OCI-LY1 (cell line): ENCODE data around the gene HORMAD1.
"Not testable (repeated sequence)": the region's sequence is repeated elsewhere in the genome, so short reads cannot be mapped to it uniquely, and the experiment has no call there.

Experiments
- H2AFZ ChIP-seq: fragments of 200-600 bp; sonication (generic), shearing (Covaris generic); 2 replicates; pipeline ENCODE4 v1.6.0; 2014; ENCODE audit warnings: antibody characterized with exemption, mild to moderate bottlenecking, low read length
- H3F3A ChIP-seq: fragments of 200-600 bp; sonication (generic), shearing (Covaris generic); 2 replicates; pipeline ENCODE4 v1.6.0; 2014; ENCODE audit warnings: mild to moderate bottlenecking, antibody characterized with exemption, low read length, moderate library complexity; ENCODE audit not compliant: insufficient read depth
- H3K27ac ChIP-seq: fragments of 200-600 bp; sonication (generic); 2 replicates; pipeline ENCODE4 v1.5.1; 2014; ENCODE audit warnings: low read length, mixed run types, mild to moderate bottlenecking, low read depth; ENCODE audit not compliant: poor library complexity, severe bottlenecking
- H3K27me3 ChIP-seq: fragments of 200-600 bp; sonication (generic); 2 replicates; pipeline ENCODE4 v1.6.0; 2014; ENCODE audit warnings: antibody characterized with exemption, mild to moderate bottlenecking, low read length, moderate library complexity; ENCODE audit not compliant: insufficient read depth
- H3K36me3 ChIP-seq: fragments of 200-600 bp; sonication (generic); 2 replicates; pipeline ENCODE4 v1.6.1; 2014; ENCODE audit warnings: mild to moderate bottlenecking, antibody characterized with exemption, low read length, moderate library complexity, mixed read lengths; ENCODE audit not compliant: insufficient read depth
- H3K4me1 ChIP-seq: fragments of 200-600 bp; sonication (generic); 2 replicates; pipeline ENCODE4 v1.5.1; 2014; ENCODE audit warnings: mild to moderate bottlenecking, low read length, moderate library complexity; ENCODE audit not compliant: insufficient read depth, severe bottlenecking
- H3K4me2 ChIP-seq: fragments of 200-600 bp; sonication (generic), shearing (Covaris generic); 2 replicates; pipeline ENCODE4 v1.6.1; 2014; ENCODE audit warnings: low read length
- H3K4me3 ChIP-seq: fragments of 200-600 bp; sonication (generic); 2 replicates; pipeline ENCODE4 v1.5.1; 2014; ENCODE audit warnings: low read length, low read depth, mild to moderate bottlenecking, mixed read lengths; ENCODE audit not compliant: poor library complexity, severe bottlenecking
- H3K79me2 ChIP-seq: fragments of 200-600 bp; shearing (Covaris generic); 2 replicates; pipeline ENCODE4 v1.6.1; 2016; ENCODE audit warnings: mixed run types, low read length, mixed read lengths; ENCODE audit not compliant: insufficient read depth
- H3K9ac ChIP-seq: fragments of 200-600 bp; sonication (generic), shearing (Covaris generic); 2 replicates; pipeline ENCODE4 v1.6.1; 2014; ENCODE audit warnings: mild to moderate bottlenecking, low read length, mixed read lengths
- H3K9me2 ChIP-seq: fragments of 200-600 bp; sonication (generic), shearing (Covaris generic); 2 replicates; pipeline ENCODE4 v1.6.1; 2014; ENCODE audit warnings: low read depth, mild to moderate bottlenecking, low read length, mixed read lengths
- H3K9me3 ChIP-seq: fragments of 200-600 bp; shearing (Covaris generic); 2 replicates; pipeline ENCODE4 v1.6.1; 2014; ENCODE audit warnings: low read length, mixed read lengths
- H4K20me1 ChIP-seq: fragments of 200-600 bp; sonication (generic), shearing (Covaris generic); 2 replicates; pipeline ENCODE4 v1.6.0; 2016; ENCODE audit warnings: mild to moderate bottlenecking, low read length; ENCODE audit not compliant: insufficient read depth
- EZH2 ChIP-seq: fragments of 200-600 bp; sonication (generic), shearing (Covaris generic); IDR thresholded peaks from 2 replicates; pipeline ENCODE4 v1.8.0; 2017; ENCODE audit warnings: borderline replicate concordance, mixed run types, mild to moderate bottlenecking, antibody characterized with exemption, low read length, moderate library complexity, mixed read lengths
- TF ChIP-seq, protein P1 (sequence below): fragments of 200-600 bp; sonication (generic), shearing (Covaris generic); IDR thresholded peaks from 2 replicates; pipeline ENCODE4 v1.5.1; 2017; ENCODE audit warnings: mild to moderate bottlenecking, antibody characterized with exemption, low read length, moderate library complexity, mixed read lengths

The HORMAD1 gene

GRCh38 chr1:150718225-150718891, 2.3 kb downstream of the HORMAD1 start:
- H3K9ac ChIP-seq: no peak overlapping the region
- H3K79me2 ChIP-seq: no peaks in the 10 kb centered on the region
- no peaks in the 10 kb centered on the region for H4K20me1 ChIP-seq
- H2AFZ ChIP-seq: no peak overlapping the region
- no peak overlapping the region for H3K4me2 ChIP-seq
- no peaks in the 10 kb centered on the region for H3K9me3 ChIP-seq
- H3K4me1 ChIP-seq: no peaks in the 10 kb centered on the region
- TF ChIP-seq, protein P1, sequence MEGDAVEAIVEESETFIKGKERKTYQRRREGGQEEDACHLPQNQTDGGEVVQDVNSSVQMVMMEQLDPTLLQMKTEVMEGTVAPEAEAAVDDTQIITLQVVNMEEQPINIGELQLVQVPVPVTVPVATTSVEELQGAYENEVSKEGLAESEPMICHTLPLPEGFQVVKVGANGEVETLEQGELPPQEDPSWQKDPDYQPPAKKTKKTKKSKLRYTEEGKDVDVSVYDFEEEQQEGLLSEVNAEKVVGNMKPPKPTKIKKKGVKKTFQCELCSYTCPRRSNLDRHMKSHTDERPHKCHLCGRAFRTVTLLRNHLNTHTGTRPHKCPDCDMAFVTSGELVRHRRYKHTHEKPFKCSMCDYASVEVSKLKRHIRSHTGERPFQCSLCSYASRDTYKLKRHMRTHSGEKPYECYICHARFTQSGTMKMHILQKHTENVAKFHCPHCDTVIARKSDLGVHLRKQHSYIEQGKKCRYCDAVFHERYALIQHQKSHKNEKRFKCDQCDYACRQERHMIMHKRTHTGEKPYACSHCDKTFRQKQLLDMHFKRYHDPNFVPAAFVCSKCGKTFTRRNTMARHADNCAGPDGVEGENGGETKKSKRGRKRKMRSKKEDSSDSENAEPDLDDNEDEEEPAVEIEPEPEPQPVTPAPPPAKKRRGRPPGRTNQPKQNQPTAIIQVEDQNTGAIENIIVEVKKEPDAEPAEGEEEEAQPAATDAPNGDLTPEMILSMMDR: no peak
- TF ChIP-seq EZH2: no peak
- no peaks in the 10 kb centered on the region for H3K36me3 ChIP-seq
- H3K4me3 ChIP-seq: no peak overlapping the region
- H3F3A ChIP-seq: no peaks in the 10 kb centered on the region
- H3K27me3 ChIP-seq: no peaks in the 10 kb centered on the region
- no peak overlapping the region for H3K27ac ChIP-seq
- no peaks in the 10 kb centered on the region for H3K9me2 ChIP-seq

DNA sequence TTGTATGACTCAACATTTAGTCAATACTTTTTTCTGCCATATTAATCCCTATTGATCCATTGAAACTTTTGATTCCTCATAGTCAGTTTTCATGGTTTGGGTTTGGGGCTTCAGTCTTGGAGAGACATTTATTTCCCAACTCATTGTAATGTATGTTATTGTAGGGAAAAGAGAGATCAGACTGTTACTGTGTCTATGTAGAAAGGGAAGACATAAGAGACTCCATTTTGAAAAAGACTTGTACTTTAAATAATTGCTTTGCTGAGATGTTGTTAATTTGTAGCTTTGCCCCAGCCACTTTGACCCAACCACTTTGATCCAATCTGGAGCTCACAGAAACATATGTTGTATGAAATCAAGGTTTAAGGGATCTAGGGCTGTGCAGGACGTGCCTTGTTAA, 11.7 kb downstream of the HORMAD1 start:
- not testable (repeated sequence) for H2AFZ ChIP-seq, H3K4me3 ChIP-seq, H4K20me1 ChIP-seq, H3K79me2 ChIP-seq, H3K9me3 ChIP-seq, H3K27me3 ChIP-seq, H3K9me2 ChIP-seq, H3K36me3 ChIP-seq, H3K4me2 ChIP-seq, H3K9ac ChIP-seq, H3F3A ChIP-seq, H3K4me1 ChIP-seq, H3K27ac ChIP-seq

DNA sequence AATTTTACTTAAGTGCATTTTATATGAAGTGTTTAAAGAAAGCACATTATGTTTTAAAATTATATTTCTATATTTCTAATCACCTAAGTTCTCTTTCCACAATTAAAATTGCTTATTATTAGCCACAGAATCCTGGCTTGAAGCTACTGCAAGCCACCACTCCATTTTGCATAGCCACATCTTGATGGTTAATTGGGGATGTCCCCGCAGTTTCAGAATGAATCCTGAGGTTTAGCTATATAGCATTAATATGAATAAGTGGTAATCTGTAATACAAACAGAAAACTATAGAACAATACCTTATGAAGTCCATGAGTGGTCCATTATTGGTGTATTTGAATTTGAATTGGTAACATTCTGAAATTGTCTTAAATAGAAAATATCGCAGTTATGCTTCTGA, 12.1 kb downstream of the HORMAD1 start:
- TF ChIP-seq, protein P1: no peak
- no peaks in the 10 kb centered on the region for H3K27me3 ChIP-seq
- H3K79me2 ChIP-seq: no peaks in the 10 kb centered on the region
- H3K27ac ChIP-seq: no peak overlapping the region
- H3K4me1 ChIP-seq: no peaks in the 10 kb centered on the region
- H2AFZ ChIP-seq: no peak overlapping the region
- no peak overlapping the region for H3K4me3 ChIP-seq
- no peaks in the 10 kb centered on the region for H4K20me1 ChIP-seq
- H3K4me2 ChIP-seq: no peak overlapping the region
- H3K9ac ChIP-seq: no peak overlapping the region
- no peaks in the 10 kb centered on the region for H3F3A ChIP-seq
- H3K9me2 ChIP-seq: no peaks in the 10 kb centered on the region
- no peaks in the 10 kb centered on the region for H3K9me3 ChIP-seq
- no peaks in the 10 kb centered on the region for H3K36me3 ChIP-seq

GRCh38 chr1:150706091-150706490, 14.6 kb downstream of the HORMAD1 start:
- Histone ChIP-seq H2AFZ (no peak overlapping the region), H4K20me1 (no peaks in the 10 kb centered on the region), H3K27ac (no peak overlapping the region), H3K4me1 (no peaks in the 10 kb centered on the region), H3K9me3 (no peaks in the 10 kb centered on the region), H3F3A (no peaks in the 10 kb centered on the region), H3K79me2 (no peaks in the 10 kb centered on the region), H3K9ac (no peak overlapping the region), H3K4me2 (no peak overlapping the region), H3K9me2 (no peaks in the 10 kb centered on the region), H3K36me3 (no peaks in the 10 kb centered on the region), H3K27me3 (no peaks in the 10 kb centered on the region), H3K4me3 (no peak overlapping the region)
- TF ChIP-seq, protein P1: no peak
- no peak for TF ChIP-seq EZH2
